ENCODE measurements around the gene USF3.

USF3 gene

DNA sequence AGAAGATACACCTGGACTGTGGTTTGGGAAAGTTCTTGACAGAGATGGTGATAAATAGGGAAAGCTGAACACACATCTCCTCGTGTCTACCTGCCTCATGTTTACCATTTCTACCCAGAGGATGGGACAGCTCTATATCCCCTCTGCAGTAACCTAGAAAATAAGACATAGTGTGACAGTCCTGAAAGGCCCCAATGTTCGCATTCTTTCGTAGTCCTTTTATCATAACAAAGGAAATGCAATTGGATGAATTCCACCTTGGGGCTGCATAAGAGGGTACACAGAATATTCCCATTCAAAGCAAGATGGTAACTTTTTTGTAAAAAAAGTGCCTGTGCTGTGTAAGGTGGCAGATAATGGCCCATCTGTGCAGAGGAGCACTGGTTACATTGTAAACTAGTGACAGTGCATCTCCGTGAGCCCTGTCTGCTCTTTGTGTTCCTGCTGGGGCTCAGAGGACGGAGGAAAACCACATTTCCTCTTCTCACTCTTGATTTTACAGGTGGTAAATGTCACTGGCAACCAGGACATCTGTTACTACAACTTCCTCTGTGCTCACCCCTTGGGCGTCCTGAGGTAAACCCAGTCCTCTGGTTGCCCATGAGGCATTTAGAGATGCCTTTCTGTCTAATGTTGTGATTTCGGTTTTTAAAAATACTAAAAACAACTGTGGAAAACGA lies 89.8 kb downstream of the USF3 start:
- FAIRE-seq: no peak

DNA sequence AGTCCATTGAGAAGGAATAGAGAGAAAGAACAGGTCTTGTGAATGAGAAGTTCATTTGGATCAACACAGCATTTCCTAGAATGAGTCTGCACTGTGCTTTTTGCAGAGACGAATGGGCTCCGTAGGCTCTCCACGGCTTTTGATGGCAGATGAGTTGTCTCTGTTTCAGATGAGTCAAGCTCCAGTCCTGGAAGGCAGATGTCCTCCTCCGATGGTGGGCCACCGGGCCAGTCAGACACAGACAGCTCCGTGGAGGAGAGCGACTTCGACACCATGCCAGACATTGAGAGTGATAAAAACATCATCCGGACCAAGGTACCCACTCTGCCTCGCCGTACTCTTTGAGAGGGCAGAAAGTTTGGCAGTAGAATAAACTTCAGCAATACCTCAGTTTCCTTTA lies 93.6 kb downstream of the USF3 start:
- FAIRE-seq: no peak

DNA sequence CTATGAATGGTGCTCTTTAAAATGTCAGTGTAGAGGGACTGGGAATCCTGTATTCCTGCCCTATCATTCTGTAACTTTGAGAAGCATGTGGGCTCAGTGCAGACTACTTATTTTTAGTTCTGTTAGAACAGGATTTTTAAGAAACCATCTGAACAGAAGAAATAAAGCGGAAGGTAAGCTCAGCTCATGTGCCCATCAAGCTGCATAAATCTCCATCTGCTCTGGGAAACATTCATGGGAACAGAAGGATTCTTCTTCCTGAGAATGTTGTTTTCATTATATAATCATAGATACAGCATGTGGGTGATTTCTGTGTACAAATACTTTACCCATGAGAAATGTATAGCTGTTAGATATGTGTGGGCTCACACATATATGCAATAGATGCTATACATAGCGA lies 94.2 kb downstream of the USF3 start:
- no peak for FAIRE-seq

DNA sequence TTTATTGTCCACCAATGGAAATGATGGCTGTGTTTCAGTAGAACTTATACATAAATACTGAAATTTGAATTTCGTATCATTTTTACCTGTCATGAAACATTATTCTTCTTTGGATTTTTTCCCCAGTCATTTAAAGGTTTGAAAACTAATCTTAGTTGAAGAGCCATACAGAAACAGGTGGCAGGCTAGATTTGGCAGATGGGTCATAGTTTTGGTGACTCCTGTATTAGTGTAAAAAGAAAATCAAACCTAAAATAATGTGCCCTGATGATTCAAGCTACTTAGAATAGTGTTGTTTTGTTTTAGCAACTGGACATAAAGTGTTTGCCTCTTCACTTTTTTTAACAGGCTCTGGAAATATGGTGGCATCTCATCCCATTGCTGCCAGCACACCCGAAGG lies 95.2 kb downstream of the USF3 start:
- no peak for FAIRE-seq

DNA sequence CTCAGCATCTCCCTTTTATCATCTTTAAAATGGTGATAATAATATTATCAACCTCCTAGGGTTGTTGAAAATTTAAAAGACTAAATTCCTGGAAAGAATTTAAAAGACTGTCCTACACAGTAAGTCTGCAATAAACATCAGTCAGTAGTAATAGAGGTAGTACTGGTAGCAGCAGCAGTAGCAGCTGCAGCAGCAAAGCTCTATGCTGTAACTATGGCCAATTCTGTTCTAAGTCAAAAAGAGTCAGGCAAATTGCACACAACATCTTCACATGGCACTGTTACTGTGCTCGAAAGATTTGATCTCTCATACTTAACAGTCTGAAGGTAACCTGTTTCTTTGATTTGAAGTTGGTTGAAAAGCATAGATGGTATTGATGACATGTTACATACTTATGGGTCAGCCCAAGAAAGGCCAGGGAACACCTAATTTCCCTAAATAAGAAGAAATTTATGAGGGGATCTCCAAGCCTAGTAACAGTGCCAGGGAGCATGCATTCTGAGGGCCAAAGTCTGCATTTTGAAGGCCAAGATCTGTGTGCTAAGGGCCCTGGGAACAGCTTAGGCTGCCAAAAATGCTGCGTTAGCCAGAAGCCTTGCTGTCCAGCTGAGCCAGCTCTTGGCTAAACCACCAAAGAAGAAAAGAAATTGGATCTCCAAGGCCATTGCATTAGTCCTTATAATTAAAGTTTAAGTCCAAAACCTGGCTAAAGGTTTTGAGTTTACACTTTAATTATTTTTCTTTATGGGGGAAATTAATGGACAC lies 95.8 kb downstream of the USF3 start:
- FAIRE-seq: no peak

Measured in colon (tissue), 2 donors.